Stimulated activated CD8-positive, alpha-beta memory T cell treated with anti-CD3 and anti-CD28 coated beads, Interleukin-4, amount 100 ng/mL, for 48 hours (primary cell): ENCODE measurements around the gene RFC1.
A peak's percentile ranks its signal among the peaks of the same experiment; 100 is the strongest.
"Not testable (repeated sequence)": the region's sequence is repeated elsewhere in the genome, so short reads cannot be mapped to it uniquely, and the experiment has no call there.

Experiments used
- DNase-seq: peaks from one replicate; pipeline ENCODE4 v3.0.0-alpha.2; 2020

RFC1 gene

GRCh38 chr4:39353478-39354253, 12.5 kb downstream of the RFC1 start:
- DNase-seq: no peak

- DNase-seq: not testable (repeated sequence)
Measured at GRCh38 chr4:39353149-39353477, 13.0 kb downstream of the RFC1 start.

GRCh38 chr4:39349326-39349725, 16.8 kb downstream of the RFC1 start:
- DNase-seq: no peak

GRCh38 chr4:39348371-39349315, 17.5 kb downstream of the RFC1 start:
- peak; percentile 57 for DNase-seq

GRCh38 chr4:39346856-39347519, 19.2 kb downstream of the RFC1 start:
- DNase-seq: no peak

- DNase-seq: no peak
Measured at GRCh38 chr4:39342731-39343130, 23.4 kb downstream of the RFC1 start.

DNA sequence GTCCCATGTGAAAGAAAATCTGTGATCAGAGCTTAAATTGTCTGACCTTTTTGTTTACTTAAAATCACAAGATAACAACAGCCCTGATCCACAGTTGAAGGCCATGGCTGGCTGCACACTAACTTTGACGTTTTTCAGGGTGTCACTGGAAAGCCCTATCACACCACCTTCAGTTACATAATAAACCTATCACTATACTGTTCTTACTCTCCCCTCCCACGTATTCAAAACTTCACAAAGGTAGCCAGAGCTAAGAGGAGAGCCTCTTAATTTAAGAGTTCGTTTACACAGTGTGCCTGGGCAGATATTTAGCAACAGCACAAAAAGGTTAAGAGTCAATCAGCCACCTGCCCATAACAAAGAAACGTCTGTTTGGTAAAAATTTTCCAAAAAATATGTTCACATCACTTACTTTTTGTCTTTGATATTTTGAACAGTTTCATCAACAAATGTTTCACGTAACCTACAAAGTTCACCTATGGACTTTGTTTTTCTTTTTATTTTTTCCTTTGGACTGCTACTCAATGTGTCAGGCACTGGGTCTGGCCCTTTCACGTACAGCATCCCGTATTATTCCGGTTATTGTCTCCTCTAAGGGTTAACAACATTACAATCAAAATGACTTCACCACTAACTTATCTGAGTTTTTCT, 25.0 kb downstream of the RFC1 start:
- no peak for DNase-seq

DNA sequence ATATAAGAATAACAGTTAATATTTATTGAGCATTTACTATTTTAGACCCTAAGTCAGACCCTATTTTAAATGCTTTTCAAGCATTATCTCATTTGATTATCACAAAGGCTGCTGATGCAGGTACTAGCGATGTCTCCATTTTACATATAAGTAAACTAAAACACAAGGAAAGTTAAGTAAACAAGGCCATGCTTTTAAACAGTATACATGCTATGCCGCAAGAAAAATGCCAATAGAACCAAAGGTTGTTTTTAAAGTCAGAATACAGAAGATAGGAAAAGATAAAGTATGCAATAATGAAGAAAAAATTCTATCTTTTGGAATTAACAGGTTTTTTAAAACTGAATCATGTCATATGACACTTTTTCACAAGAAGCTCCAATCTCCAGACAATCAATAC, 26.2 kb downstream of the RFC1 start:
- DNase-seq: no peak

- DNase-seq: no peak
Measured at GRCh38 chr4:39337841-39338240, 28.3 kb downstream of the RFC1 start.

DNA sequence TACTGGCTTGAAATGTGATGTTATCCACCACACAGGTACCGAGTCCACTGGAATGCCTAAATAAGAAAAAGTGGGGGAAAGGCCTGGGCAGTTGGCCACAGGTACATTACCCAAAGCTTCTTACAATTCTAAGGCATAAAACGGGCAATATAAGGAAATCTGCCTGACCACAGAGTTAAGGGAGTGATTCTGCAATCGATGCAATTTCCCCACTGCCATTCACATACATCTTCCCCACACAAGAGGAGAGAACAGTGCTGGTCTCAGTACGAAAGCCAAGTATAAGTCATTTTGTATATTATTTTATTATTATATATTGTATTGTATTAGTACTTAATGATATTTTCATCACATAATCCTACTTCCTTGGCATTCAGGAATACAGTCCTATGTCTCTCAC, 30.6 kb downstream of the RFC1 start:
- DNase-seq: no peak

DNA sequence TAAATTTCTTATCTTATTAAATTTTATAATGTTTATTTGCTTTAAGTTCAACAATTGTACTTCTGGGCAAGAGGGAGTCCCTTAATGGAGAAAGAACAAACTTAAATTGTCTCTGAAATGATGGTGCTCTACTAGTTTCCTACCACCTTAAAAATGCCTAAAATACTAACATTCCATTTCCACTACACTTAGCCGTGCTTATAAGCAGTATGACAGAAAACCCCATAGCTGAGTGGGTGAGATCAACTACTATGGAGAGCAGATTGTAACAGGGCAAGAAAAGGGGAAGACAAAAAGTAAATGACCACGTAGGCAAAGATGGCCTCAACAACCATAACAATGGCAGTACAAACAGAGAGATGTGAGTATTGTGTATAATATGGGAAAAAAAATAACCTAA, 35.0 kb downstream of the RFC1 start:
- DNase-seq: no peak

DNA sequence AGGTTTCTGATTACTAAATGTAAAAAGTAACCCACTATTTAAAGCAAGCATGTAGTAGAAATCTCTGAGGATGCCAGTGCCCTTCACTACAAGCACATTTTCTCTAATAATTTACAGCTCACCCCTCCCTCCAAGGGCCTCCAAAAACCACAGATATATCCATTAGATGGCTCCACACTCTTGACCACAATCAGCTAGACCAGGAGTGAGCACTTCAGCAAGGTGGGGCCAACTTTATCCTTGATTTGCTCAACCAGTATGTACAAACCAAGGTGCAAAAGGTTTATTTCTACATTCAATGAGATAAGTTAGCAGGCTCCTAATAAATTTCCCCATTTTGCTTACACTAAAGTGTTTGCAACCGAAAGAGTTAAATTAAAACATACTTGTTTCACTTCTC, 35.8 kb downstream of the RFC1 start:
- DNase-seq: no peak

DNA sequence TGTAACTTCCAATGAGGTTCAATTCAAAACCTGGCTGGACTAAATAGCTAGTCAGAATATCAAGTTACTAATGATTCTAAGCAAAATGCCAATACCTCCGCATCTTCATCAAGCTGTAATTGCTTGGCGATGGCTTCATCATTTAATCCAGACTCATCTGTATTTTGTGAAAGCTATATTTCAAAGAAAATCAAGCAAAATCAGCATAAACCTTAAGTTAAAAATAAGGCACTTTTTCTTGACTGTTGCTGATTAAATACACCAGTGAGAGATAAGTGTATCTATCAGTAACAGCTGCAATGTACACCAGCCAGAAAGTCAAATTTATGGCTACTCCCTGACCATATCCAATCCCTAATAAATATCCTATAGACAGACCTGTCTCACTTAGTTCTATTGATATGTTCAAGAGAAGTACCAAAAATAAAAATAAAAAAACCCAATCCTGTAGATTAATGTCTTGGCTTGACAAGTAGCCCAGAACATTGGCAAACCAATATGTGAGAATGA, 39.6 kb downstream of the RFC1 start:
- no peak for DNase-seq

DNA sequence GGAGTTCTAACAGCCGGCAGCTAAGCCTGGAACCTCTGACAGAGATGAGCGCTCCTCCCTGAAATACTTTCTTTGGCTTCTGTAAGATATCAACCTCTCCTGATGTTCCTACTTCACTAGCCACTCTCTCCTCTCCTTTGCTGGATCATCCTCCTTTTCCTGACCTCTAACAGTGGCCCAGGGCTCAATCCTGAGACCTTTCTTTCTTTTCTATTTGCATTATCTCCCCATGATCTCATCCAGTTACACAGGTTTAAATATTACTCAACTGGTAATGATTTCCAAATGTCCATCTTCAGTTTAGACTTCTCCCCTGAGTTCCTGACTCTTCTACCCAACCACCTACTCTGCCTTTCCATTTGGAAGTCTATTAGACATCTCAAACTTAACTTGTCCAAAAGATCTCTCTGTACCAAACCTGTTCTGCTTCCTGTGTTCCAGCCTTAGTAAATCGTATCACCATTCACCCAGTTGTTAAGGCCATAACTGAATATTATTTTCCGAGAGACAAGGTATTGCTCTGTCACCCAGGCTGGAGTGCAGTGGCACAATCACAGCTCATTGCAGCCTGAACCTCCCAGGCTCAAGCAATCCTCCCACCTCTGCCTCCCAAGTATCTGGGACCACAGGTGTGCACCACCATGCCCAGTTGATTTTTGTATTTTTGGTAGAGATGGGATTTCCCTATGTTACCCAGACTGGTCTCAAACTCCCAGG, 41.1 kb downstream of the RFC1 start:
- no peak for DNase-seq

DNA sequence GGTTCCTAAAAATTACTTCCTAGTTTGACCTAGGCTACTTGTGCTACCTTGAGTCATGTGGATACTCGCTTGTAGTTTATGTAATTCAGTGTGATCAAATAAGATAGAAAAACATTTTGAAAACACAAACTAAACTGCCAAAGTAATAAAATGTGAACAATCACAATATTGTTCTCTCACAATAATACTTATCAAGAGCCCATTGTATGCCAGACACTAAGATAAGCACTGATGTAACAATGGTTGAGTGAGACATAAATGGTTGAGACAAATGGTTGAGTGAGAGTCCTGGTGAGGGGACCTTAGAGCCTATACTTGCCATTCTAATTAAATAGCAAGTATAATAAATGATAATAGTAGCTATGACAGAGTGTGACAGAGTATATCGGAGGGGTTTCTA, 41.7 kb downstream of the RFC1 start:
- no peak for DNase-seq

- DNase-seq: no peak
Measured at GRCh38 chr4:39323821-39324220, 42.3 kb downstream of the RFC1 start.

- no peak for DNase-seq
Measured at GRCh38 chr4:39320381-39321115, 45.6 kb downstream of the RFC1 start.

DNA sequence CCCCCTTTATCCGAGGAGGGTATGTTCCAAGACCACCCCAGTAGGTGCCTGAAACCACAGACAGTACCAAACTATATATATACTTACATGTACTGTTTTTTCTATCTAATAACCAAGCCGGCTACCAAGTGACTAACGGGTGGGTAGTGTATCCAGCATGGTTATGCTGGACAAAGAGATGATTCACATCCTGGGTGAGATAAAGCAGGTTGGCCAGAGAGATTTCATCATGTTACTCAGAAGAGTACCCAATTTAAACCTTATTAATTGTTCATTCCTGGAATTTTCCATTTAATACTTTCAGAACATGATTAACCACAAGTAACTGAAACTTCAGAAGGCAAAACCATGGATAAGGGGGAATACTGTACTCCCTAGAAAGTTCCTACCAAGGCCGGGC, 46.5 kb downstream of the RFC1 start:
- DNase-seq: no peak

DNA sequence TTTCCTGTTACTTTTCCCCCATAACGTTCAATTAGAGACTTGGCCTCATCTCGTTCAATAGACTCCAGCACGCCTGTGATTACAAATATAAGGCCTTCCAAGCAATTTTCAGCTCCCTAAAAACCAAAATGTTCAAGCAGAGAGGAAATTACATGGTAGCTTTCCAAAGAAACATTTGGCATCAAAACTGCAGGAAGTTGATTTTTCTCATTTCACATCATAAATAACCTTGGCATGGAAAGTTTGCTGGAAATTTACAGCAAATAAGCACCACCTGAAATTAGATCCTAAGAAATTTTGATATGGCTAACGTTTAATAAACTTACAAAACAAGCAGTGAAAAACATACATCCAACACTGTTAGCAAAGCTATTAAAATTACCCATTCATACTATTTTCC, 53.3 kb downstream of the RFC1 start:
- no peak for DNase-seq

GRCh38 chr4:39308611-39309010, 57.6 kb downstream of the RFC1 start:
- no peak for DNase-seq

GRCh38 chr4:39305912-39306677, 60.1 kb downstream of the RFC1 start:
- DNase-seq: no peak
